SH-SY5Y (cell line): ENCODE measurements around the gene MYO1E.

ENCODE experiments used
- GATA2 ChIP-seq: IDR thresholded peaks from 2 replicates; pipeline ENCODE4 v1.6.1; 2011; ENCODE audit warnings: mild to moderate bottlenecking, low read depth, low read length
- GATA3 ChIP-seq: IDR thresholded peaks from 2 replicates; pipeline ENCODE4 v1.6.1; 2011; ENCODE audit warnings: low read depth, mild to moderate bottlenecking, low read length, moderate library complexity

GRCh38 chr15:59131969-59132562 lies 240.6 kb downstream of the MYO1E start:
- no peak for TF ChIP-seq GATA2
- no peak for TF ChIP-seq GATA3
